ENCODE measurements around the gene RGS7. TPM values are rescaled to one million over a fixed set of nuclear protein-coding genes. Genes with fewer than 3 reads are reported as not detected.
"Not testable (repeated sequence)": the region's sequence is repeated elsewhere in the genome, so short reads cannot be mapped to it uniquely, and the experiment has no call there.

Gene RGS7
- total RNA-seq, 2 experiments from 2014 or later, result not detected

DNA sequence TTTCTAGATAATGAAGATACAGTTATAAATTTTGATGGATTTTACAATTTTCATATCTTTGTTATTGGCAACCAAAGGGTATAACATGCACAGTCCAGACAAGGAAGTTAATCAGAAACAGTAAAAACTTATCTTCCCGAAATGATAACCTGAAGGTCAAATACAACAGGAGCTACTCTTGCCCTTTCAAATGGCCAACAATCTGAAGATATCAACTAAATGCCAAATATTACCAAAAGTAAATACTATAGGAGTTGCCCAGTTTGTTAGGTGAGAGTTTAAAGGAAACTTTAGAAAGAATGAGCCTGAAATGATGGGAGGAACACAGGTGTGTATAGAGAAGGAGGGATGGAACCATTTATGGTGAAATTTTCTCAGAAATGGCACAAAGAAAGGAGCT, 153.2 kb downstream of the RGS7 start:
- DNase-seq (no peak), ATAC-seq (no peak)
- peaks cover 10% of the 10 kb centered on the region for H3K9me3 Mint-ChIP-seq (ENCODE audit: low read depth)
- H3K27ac Mint-ChIP-seq, result no peak overlapping the region
- H3K4me3 Mint-ChIP-seq, result no peak overlapping the region
- H3K36me3 Mint-ChIP-seq, result no peaks in the 10 kb centered on the region
- CTCF ChIA-PET, result no interaction called here
- no peaks in the 10 kb centered on the region for H3K27me3 Mint-ChIP-seq
- H3K4me1 Mint-ChIP-seq, result no peaks in the 10 kb centered on the region

DNA sequence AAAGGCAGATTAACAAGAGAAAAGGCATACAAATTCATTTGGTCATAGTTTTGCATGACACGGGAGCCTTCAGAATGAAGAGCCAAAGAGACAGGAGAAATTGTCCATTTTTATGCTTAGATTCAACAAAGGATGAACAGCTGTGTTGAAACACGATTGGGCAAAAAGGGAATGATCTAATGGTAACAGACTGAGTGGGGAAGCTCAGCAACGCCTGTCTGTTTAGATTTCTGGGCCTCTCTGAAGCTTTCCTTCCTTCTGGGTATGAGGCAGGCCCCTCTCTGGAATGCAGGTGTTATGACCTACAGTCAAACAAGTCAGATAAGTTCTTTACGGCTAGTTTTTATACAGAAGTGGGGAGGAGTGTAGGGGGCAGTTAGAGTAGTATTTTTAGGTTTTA, 154.6 kb downstream of the RGS7 start:
- CTCF ChIA-PET, result no interaction called here
- DNase-seq (no peak), ATAC-seq (no peak)
- Mint-ChIP-seq H3K27me3 (no peaks in the 10 kb centered on the region), H3K36me3 (no peaks in the 10 kb centered on the region), H3K27ac (no peak overlapping the region), H3K4me3 (no peak overlapping the region), H3K4me1 (no peaks in the 10 kb centered on the region), H3K9me3 (ENCODE audit: low read depth) (peaks cover 7% of the 10 kb centered on the region)

DNA sequence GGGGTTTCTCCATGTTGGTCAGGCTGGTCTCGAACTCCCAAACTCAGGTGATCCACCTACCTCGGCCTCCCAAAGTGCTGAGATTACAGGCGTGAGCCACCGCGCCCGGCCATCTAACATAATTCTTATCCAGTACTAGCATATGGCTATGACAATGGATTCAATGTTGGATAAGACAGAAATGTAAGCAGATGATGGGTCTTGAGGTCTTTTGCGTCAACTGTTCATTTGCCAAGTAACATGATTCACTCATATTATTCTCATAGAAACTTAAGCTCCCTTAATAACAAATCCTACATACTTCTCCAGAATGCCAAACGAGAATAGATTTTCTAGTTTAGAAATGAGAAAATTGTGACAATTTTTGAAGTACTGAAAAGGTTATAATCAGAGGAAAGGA, 170.3 kb downstream of the RGS7 start:
- no peak for ATAC-seq
- no peaks in the 10 kb centered on the region for H3K27me3 Mint-ChIP-seq
- no peak for DNase-seq
- no peak overlapping the region for H3K4me3 Mint-ChIP-seq
- H3K9me3 Mint-ChIP-seq (ENCODE audit: low read depth), result peaks cover 10% of the 10 kb centered on the region
- no peaks in the 10 kb centered on the region for H3K36me3 Mint-ChIP-seq
- no peaks in the 10 kb centered on the region for H3K4me1 Mint-ChIP-seq
- H3K27ac Mint-ChIP-seq, result no peak overlapping the region
- CTCF ChIA-PET, result no interaction called here

- Mint-ChIP-seq H3K27ac (no peak overlapping the region), H3K9me3 (ENCODE audit: low read depth) (peaks cover 14% of the 10 kb centered on the region), H3K27me3 (no peaks in the 10 kb centered on the region), H3K4me1 (no peaks in the 10 kb centered on the region), H3K36me3 (no peaks in the 10 kb centered on the region), H3K4me3 (no peak overlapping the region)
- DNase-seq, result no peak
- no peak for ATAC-seq
- CTCF ChIA-PET, result interaction anchor here (0.7 kb wide), 1 partner anchor 1863 kb away, joined by 3 read pairs; no protein-coding TSS in a partner anchor
Measured at GRCh38 chr1:241181971-241182370, 175.0 kb downstream of the RGS7 start.

- H3K4me1 Mint-ChIP-seq, result no peaks in the 10 kb centered on the region
- ATAC-seq, result no peak
- H3K27me3 Mint-ChIP-seq, result no peaks in the 10 kb centered on the region
- CTCF ChIA-PET, result no interaction called here
- H3K27ac Mint-ChIP-seq, result no peak overlapping the region
- no peak for DNase-seq
- H3K9me3 Mint-ChIP-seq (ENCODE audit: low read depth), result peaks cover 14% of the 10 kb centered on the region
- no peak overlapping the region for H3K4me3 Mint-ChIP-seq
- H3K36me3 Mint-ChIP-seq, result no peaks in the 10 kb centered on the region
Measured at GRCh38 chr1:241181471-241181870, 175.5 kb downstream of the RGS7 start.

- Mint-ChIP-seq H3K27ac (no peak overlapping the region), H3K36me3 (no peaks in the 10 kb centered on the region), H3K4me1 (no peaks in the 10 kb centered on the region), H3K4me3 (no peak overlapping the region), H3K27me3 (no peaks in the 10 kb centered on the region), H3K9me3 (ENCODE audit: low read depth) (peaks cover 14% of the 10 kb centered on the region)
- ATAC-seq, result no peak
- CTCF ChIA-PET, result no interaction called here
- no peak for DNase-seq
Measured at GRCh38 chr1:241180569-241180968, 176.4 kb downstream of the RGS7 start.

DNA sequence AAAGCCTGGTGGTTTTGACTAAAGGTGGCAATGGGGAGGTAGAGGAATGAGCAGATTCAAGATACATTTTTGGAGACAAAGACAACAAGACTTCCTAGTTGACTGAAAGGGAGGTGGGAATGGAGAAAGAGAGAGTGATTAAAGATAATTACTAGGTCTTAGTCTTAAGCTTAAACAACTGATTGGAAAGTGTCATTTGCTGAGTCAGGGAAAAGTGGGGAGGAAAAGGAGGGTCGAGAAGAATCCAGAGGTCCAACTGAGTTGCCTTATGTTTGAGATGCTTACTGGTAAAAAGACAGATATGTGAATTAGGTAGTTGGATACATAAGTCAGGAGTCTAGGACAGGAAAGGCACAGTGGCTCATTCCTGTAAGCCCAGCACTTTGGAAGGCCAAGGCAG, 179.3 kb downstream of the RGS7 start:
- no peaks in the 10 kb centered on the region for H3K36me3 Mint-ChIP-seq
- CTCF ChIA-PET, result no interaction called here
- no peak for DNase-seq
- H3K27ac Mint-ChIP-seq, result no peak overlapping the region
- H3K4me1 Mint-ChIP-seq, result no peaks in the 10 kb centered on the region
- H3K4me3 Mint-ChIP-seq, result no peak overlapping the region
- no peaks in the 10 kb centered on the region for H3K27me3 Mint-ChIP-seq
- peaks cover 11% of the 10 kb centered on the region for H3K9me3 Mint-ChIP-seq (ENCODE audit: low read depth)
- no peak for ATAC-seq

DNA sequence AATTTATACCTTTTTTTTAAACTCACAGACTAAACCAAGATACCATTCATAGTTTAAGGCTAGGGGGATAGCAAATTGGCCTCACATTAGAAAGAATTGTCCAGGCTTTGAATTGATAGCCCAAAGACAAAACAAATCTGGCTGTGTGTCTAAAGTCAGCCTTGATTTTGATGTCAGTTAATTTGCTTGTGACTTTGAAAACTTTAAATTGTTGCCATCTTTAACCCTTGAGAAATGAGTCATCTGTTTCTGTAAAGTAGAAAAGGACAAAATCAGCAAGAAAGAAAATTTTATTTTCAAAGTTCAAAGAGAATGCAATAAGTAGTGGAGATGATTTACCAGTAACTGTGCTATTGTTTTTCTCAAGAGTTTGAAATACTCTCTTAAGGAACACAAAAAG, 184.5 kb downstream of the RGS7 start:
- Mint-ChIP-seq H3K36me3 (no peaks in the 10 kb centered on the region), H3K27me3 (no peaks in the 10 kb centered on the region), H3K27ac (no peak overlapping the region), H3K4me1 (no peaks in the 10 kb centered on the region), H3K4me3 (no peak overlapping the region), H3K9me3 (ENCODE audit: low read depth) (peaks cover 3% of the 10 kb centered on the region)
- DNase-seq (no peak), ATAC-seq (no peak)
- CTCF ChIA-PET, result interaction anchor here (0.6 kb wide), 1 partner anchor 223 kb away, joined by 3 read pairs; no protein-coding TSS in a partner anchor

GRCh38 chr1:241171991-241172390, 185.0 kb downstream of the RGS7 start:
- H3K36me3 Mint-ChIP-seq, result no peaks in the 10 kb centered on the region
- no peaks in the 10 kb centered on the region for H3K4me1 Mint-ChIP-seq
- H3K27ac Mint-ChIP-seq, result no peak overlapping the region
- ATAC-seq, result no peak
- H3K4me3 Mint-ChIP-seq, result no peak overlapping the region
- peaks cover 5% of the 10 kb centered on the region for H3K9me3 Mint-ChIP-seq (ENCODE audit: low read depth)
- no peak for DNase-seq
- no peaks in the 10 kb centered on the region for H3K27me3 Mint-ChIP-seq
- CTCF ChIA-PET, result no interaction called here

DNA sequence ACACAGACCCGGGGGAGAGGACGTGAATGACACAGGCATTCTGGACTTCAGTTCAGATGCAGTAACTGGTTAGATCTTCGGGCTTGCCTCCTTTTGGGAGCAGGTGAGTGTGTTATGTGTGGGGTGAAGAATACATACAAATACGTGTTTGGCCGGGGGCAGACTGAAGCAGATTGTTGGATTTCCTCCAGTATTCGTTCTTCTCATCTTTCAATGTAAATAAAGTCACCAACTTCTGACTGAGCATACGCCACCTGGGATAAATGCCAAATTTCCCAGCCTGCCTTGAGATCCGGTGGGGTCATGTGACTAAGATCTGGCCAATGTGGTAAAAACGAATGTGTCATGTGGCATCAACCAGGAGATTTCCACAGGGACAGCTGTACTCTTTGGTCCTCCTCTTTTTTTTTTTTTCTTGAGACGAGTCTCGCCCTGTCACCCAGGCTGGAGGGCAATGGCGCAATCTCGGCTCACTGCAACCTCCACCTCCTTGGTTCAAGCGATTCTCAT, 189.8 kb downstream of the RGS7 start:
- H3K9me3 Mint-ChIP-seq (ENCODE audit: low read depth), result peaks cover 6% of the 10 kb centered on the region
- ATAC-seq (no peak), DNase-seq (no peak)
- H3K27ac Mint-ChIP-seq, result no peak overlapping the region
- no peaks in the 10 kb centered on the region for H3K4me1 Mint-ChIP-seq
- no peak overlapping the region for H3K4me3 Mint-ChIP-seq
- no peaks in the 10 kb centered on the region for H3K27me3 Mint-ChIP-seq
- CTCF ChIA-PET, result no interaction called here
- H3K36me3 Mint-ChIP-seq, result no peaks in the 10 kb centered on the region

DNA sequence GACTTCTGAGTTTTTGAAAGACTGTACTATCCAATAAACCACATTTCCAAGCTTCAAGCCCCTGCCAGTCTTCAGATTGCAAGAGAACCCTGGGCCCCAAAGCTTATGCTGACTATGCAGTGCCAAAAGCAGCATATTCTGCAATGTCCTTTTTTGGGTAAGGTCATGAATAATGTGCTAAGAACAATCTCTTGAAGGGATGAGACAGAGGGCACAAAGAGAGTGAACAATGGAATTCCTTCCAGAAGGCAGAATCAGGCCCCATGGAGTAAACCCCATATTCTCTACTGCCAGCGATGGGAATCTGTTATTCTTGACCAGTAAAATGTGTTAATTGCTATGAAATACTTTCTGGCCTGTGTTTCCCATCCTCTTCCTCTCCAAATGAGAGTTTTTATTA, 190.4 kb downstream of the RGS7 start:
- Mint-ChIP-seq H3K4me1 (no peaks in the 10 kb centered on the region), H3K4me3 (no peak overlapping the region), H3K9me3 (ENCODE audit: low read depth) (peaks cover 6% of the 10 kb centered on the region), H3K27me3 (no peaks in the 10 kb centered on the region), H3K27ac (no peak overlapping the region), H3K36me3 (no peaks in the 10 kb centered on the region)
- ATAC-seq (no peak), DNase-seq (no peak)
- CTCF ChIA-PET, result no interaction called here

DNA sequence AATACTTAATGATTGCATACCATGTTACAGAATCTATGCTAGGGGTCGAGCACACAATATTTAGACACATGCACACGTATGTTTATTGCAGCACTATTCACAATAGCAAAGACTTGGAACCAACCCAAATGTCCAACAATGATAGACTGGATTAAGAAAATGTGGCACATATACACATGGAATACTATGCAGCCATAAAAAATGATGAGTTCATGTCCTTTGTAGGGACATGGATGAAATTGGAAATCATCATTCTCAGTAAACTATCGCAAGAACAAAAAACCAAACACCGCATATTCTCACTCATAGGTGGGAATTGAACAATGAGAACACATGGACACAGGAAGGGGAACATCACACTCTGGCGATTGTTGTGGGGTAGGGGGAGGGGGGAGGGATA, 191.7 kb downstream of the RGS7 start:
- H3K4me3 Mint-ChIP-seq; H3K4me1 Mint-ChIP-seq; H3K27me3 Mint-ChIP-seq; DNase-seq; CTCF ChIA-PET; H3K9me3 Mint-ChIP-seq (ENCODE audit: low read depth); H3K36me3 Mint-ChIP-seq; ATAC-seq; H3K27ac Mint-ChIP-seq: not testable (repeated sequence)

DNA sequence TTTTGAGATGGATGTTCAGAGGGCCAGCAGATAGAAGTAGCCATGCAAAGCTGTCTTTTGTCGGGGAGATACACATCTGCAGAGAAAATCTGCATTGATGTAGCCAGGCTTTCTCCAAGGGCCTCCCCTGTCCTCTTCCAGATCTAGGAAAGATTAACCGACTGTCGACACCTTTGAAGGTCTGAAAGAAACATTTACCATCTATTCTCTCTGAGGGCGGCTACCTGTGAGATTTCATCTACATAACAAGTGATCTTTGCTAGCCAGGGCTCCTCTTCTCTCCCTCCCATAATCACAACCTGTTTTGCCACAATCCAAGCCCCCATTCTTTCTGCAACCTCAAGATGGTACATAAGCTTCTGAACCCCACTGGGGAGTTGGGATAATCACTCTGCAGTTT, 193.6 kb downstream of the RGS7 start:
- no peak for DNase-seq
- ATAC-seq, result no peak
- Mint-ChIP-seq H3K4me1 (no peaks in the 10 kb centered on the region), H3K27ac (no peak overlapping the region), H3K4me3 (no peak overlapping the region), H3K36me3 (no peaks in the 10 kb centered on the region), H3K9me3 (ENCODE audit: low read depth) (peaks cover 6% of the 10 kb centered on the region), H3K27me3 (no peaks in the 10 kb centered on the region)
- CTCF ChIA-PET, result interaction anchor here (0.9 kb wide), 1 partner anchor 52 kb away, joined by 3 read pairs; no protein-coding TSS in a partner anchor

- H3K27me3 Mint-ChIP-seq, result no peaks in the 10 kb centered on the region
Measured at GRCh38 chr1:241161188-241161689, 195.8 kb downstream of the RGS7 start.

DNA sequence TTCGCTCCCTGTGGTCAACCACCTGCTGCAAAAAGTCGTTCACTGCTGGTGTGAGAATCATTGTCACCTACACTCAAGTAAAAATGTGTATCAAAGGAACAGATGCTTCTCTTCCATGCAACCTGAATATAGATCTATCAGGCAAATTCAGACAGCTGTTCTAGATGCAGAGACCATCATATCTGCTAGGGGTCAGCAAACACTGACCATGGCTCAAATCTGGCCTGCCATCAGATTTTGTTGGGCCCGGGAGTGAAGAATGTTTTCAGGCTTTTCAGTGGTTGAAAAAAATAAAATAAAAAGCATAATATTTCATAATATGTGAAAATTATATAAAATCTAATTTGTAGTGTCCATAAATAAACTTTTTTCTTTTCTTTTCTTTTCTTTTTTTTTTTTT, 199.6 kb downstream of the RGS7 start:
- DNase-seq (no peak), ATAC-seq (no peak)
- H3K4me3 Mint-ChIP-seq, result no peak overlapping the region
- no peaks in the 10 kb centered on the region for H3K27me3 Mint-ChIP-seq
- H3K4me1 Mint-ChIP-seq, result no peaks in the 10 kb centered on the region
- no peak overlapping the region for H3K27ac Mint-ChIP-seq
- H3K9me3 Mint-ChIP-seq (ENCODE audit: low read depth), result no peaks in the 10 kb centered on the region
- H3K36me3 Mint-ChIP-seq, result no peaks in the 10 kb centered on the region
- CTCF ChIA-PET, result no interaction called here

More at GRCh38 chr1:241161188-241161689, 195.8 kb downstream of the RGS7 start:
- peaks cover 2% of the 10 kb centered on the region for H3K9me3 Mint-ChIP-seq (ENCODE audit: low read depth)
- ATAC-seq, result no peak
- CTCF ChIA-PET, result no interaction called here
- no peak for DNase-seq
- H3K4me3 Mint-ChIP-seq, result no peak overlapping the region
- H3K27ac Mint-ChIP-seq, result no peak overlapping the region
- H3K4me1 Mint-ChIP-seq, result no peaks in the 10 kb centered on the region
- H3K36me3 Mint-ChIP-seq, result no peaks in the 10 kb centered on the region

Measured in activated CD8-positive, alpha-beta memory T cell treated with anti-CD3 and anti-CD28 coated beads, Interleukin-2, amount 10 ng/mL, durations not matched to agents 7 days and 5 days (primary cell).